Peyer's patch (tissue), 4 donors: Measurements from ENCODE around the gene CGB8.

Experiments used
- CTCF ChIP-seq, 6 experiments: fragments of 450-650 bp in 4 of 6; fragments of 200-600 bp in 2 of 6; sonication (generic) in 1 of 6; IDR thresholded peaks; one replicate each; pipeline ENCODE4 v1.5.1; 2017 to 2019; ENCODE audit warnings: antibody characterized with exemption in 6 of 6, mild to moderate bottlenecking in 3 of 6, moderate library complexity in 1 of 6
- POLR2A ChIP-seq, 2 donors: fragments of 450-650 bp; IDR thresholded peaks; one replicate each; pipeline ENCODE4 v1.5.1; 2017; ENCODE audit warnings: antibody characterized with exemption in 2 of 2, mild to moderate bottlenecking in 2 of 2, moderate library complexity in 2 of 2

DNA sequence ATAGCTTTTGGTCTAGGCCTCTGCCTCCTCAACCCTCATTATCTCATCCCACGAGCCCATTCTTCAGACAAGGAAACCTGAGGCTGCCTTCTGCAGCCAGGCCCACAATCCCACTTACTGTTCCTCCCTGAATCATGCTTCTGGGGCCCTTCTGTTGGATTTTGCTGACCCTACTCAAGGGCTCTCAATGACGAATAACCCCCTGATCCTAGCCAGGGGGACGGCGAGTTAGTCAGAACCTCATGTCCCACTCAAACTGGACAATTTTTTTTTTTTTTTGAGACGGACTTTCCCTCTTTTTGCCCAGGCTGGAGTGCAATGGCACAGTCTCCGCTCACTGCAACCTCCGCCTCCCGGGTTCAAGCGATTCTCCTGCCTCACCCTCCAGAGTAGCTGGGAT lies 26.8 kb downstream of the CGB8 start:
- TF ChIP-seq CTCF (IDR thresholded peaks at IDR 0.05) (no peak), POLR2A (IDR thresholded peaks at IDR 0.05) (no peak)
